Muscle of leg (tissue), 11 donors: ENCODE results near the gene AQP5. TPM values are rescaled to one million over a fixed set of nuclear protein-coding genes. Genes with fewer than 3 reads are reported as not detected.

Experiments
- DNase-seq: peaks from one replicate; pipeline ENCODE4 v3.0.0; 2013
- H3K27ac ChIP-seq: one replicate; pipeline ENCODE4 v1.5.1; 2013; ENCODE audit warnings: mild to moderate bottlenecking, low read length, control low read depth
- H3K27me3 ChIP-seq: one replicate; pipeline ENCODE4 v1.6.1; 2013; ENCODE audit warnings: low read length; ENCODE audit not compliant: control insufficient read depth, insufficient read depth
- H3K36me3 ChIP-seq: one replicate; pipeline ENCODE4 v1.6.1; 2013; ENCODE audit warnings: low read length; ENCODE audit not compliant: control insufficient read depth, insufficient read depth
- H3K4me1 ChIP-seq: one replicate; pipeline ENCODE4 v1.6.1; 2013; ENCODE audit warnings: low read length; ENCODE audit not compliant: control insufficient read depth, insufficient read depth
- H3K4me3 ChIP-seq: one replicate; pipeline ENCODE4 v1.5.1; 2013; ENCODE audit warnings: low read length, control low read depth
- H3K9me3 ChIP-seq: replicated peaks from 2 replicates; pipeline ENCODE4 v1.6.1; 2013; ENCODE audit warnings: low read depth, low read length; ENCODE audit not compliant: control insufficient read depth
- WGBS: methylation state at CpG from one replicate; pipeline ENCODE4 v1.1.5; 2013; ENCODE audit warnings: missing lambda C conversion rate; ENCODE audit not compliant: insufficient coverage; 5-methylcytosine and 5-hydroxymethylcytosine counted together
- polyA plus RNA-seq, 8 donors: library from polyadenylated mRNA; unstranded; fragments of 120-200 nt; gene quantifications; one replicate each; pipeline versions ENCODE4 v1.2.1 to v1.2.3, GENCODE V29; 2013; ENCODE audit warnings: inconsistent platforms in 1 of 8, low replicate concordance in 1 of 8; ENCODE audit not compliant: insufficient read length in 8 of 8, insufficient read depth in 1 of 8
- total RNA-seq: library from RNA; stranded (reverse); fragments of 120-200 nt; gene quantifications from one replicate; pipeline ENCODE4 v1.2.4, GENCODE V29; 2013

AQP5 gene
- total and polyA plus RNA-seq, 9 donors = 0.23 to 1.1 (median 0.58) TPM

DNA sequence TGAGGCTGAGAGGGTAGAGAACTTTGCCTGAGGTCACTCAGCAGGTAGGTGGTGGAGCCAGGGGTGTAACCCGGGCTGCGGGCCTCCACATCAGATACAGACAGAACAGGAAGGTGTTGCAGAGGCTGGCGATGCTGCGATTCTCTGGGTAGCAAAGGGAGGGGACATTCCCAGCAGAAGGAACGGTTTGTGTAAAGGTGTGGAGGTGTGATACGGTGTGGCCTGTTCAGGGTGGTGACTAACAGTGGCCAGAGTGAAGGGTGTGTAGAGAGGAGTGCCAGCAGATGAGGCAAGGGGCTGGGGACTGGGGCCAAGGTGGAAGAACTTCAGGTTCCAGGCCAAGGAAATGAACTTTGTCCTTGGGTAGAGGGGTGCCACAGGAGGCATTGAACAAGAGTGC lies 39.7 kb upstream of the AQP5 start:
- peaks cover 25% of the 10 kb centered on the region for H3K4me1 ChIP-seq
- no peak for DNase-seq
- no peaks in the 10 kb centered on the region for H3K27me3 ChIP-seq
- H3K4me3 ChIP-seq = no peak overlapping the region
- no peak overlapping the region for H3K27ac ChIP-seq
- 73% methylated on average over 6 of the region's 6 CpGs for WGBS
- H3K36me3 ChIP-seq = no peaks in the 10 kb centered on the region
- no peaks in the 10 kb centered on the region for H3K9me3 ChIP-seq

DNA sequence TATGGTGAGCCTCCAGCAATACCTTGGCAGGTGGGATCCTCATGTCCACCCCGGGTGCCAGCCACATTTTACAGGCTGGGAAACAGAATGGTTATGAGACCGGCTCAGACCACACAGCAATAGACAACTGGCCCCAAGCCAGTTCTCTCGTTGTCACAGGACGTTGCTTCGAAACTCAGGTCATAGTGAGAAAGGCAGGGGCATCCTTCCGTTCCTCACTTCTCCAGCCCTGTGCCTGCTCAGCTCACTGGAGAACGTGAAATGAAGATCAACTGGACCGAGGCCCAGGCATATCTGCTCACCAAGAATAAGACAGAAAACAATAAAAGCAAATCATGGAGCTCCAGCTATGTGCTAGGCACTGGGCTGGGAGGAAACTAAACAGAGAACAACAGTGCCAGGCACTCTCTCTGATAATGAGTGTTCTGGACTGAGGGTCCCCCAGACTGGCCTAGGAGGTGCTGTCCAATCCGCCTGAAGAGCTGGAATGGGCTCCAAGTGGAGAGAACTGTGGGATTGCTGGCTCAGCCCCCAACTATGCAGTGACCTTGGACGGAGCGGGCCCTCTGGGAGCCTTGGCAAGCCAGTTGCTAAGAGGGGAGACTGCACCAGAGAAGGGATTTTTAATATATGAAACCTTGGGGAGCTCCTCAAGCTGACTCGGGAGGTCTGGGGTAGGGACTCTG lies 39.2 kb upstream of the AQP5 start:
- Histone ChIP-seq H3K27me3 (no peaks in the 10 kb centered on the region), H3K9me3 (no peaks in the 10 kb centered on the region), H3K36me3 (no peaks in the 10 kb centered on the region), H3K4me3 (no peak overlapping the region), H3K4me1 (peaks cover 25% of the 10 kb centered on the region), H3K27ac (no peak overlapping the region)
- 36% methylated on average over 7 of the region's 12 CpGs for WGBS
- peak; percentile 52 for DNase-seq

DNA sequence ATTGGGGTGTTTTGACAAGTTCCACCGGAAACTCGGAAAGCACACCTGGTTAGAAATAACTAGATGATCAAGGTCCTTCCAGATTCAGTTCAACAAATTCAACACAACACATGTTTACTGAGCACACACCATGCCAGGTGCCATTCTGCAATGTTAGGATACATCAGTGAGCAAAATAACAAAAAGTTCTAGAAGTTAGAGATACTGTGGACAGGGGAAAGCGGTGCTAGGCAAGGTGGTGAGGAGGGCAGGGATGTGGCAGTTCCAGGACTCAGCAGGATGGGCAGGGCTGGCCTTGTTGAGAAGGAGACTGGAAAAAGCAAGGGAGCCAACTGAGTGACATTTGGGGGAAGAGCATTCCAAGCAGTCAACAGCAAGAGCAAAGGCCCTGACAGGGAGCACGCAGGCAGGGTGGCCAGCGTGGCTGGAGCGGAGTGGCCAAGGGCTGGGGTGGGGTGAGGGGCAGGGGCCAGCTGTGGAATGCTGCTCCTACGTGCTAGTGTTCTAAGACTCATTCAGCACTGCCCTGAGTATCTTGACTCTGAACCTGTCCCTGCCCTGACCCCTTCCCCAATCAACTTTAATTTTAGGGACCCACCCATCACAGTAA lies 38.5 kb upstream of the AQP5 start:
- Histone ChIP-seq H3K36me3 (no peaks in the 10 kb centered on the region), H3K9me3 (no peaks in the 10 kb centered on the region), H3K4me1 (peaks cover 25% of the 10 kb centered on the region), H3K4me3 (no peak overlapping the region), H3K27ac (no peak overlapping the region), H3K27me3 (no peaks in the 10 kb centered on the region)
- DNase-seq = no peak
- 92% methylated on average over 4 of the region's 7 CpGs for WGBS

DNA sequence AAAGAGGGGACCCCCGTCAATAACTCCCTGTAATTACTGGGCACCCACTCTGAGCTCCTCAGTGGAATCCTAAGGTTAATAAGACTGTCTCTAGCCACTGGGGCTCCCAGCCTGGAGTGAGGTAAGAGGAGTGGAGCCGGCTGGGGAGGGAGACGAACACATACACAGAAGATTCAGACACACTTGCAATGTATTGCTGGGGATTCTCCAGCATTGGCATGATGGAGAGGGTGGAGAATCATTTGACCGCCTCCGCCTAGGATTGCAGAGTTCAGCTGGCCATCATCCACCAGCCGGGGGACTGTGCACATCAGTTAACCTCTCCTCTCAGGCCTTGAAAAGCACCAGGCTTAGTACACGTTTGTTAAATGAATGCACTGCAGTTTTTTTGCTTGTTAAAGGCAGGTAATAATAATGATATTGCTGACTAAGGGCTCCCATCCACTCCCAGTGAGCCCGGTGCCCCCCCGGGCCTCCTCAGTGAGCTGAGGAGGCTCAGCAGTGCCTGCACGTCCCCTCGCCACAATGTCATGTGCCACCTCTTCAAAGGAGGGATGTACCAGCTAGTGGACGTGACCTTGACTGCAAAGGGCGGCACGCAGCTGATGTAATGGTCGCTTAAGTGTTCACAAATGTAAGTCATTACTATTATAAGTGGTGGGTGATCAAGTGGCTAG lies 37.7 kb upstream of the AQP5 start:
- H3K4me1 ChIP-seq = peaks cover 25% of the 10 kb centered on the region
- H3K27me3 ChIP-seq = no peaks in the 10 kb centered on the region
- peak; percentile 45 for DNase-seq
- no peak overlapping the region for H3K4me3 ChIP-seq
- no peaks in the 10 kb centered on the region for H3K36me3 ChIP-seq
- WGBS = 90% methylated on average over 7 of the region's 15 CpGs
- no peak overlapping the region for H3K27ac ChIP-seq
- no peaks in the 10 kb centered on the region for H3K9me3 ChIP-seq

DNA sequence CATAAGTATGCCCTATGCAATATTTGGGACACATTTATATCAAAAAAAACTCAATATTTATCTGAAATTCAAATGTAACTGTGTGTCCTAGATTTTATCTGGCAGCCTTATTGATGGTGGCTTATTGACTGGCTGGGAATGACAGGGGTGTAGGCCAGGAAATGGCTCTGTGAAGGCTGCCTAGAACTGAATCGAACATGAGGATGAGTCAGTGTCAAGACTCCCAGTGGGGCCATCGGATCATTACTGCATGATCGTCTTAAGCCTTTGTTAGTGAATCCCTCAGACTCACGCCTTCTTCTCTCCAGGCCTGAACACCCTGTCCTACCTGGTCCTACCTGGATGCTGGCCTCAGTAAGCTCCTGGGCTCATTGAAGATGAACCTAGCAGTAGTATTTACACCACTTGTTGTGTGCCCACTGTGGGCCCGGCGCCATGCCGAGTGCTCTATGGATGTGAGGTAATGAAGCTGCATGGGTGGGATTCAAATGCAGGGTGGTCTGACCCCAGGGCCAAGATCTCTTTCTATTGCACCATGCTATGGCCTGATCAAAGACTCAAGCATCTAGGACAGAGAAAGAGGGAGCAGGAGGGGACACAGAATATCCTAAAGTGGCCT lies 36.9 kb upstream of the AQP5 start:
- DNase-seq = peak; percentile 62
- no peaks in the 10 kb centered on the region for H3K9me3 ChIP-seq
- H3K36me3 ChIP-seq = no peaks in the 10 kb centered on the region
- no peak overlapping the region for H3K4me3 ChIP-seq
- H3K4me1 ChIP-seq = peaks cover 25% of the 10 kb centered on the region
- peaks cover 2% of the 10 kb centered on the region for H3K27me3 ChIP-seq
- WGBS = 73% methylated on average over 7 of the region's 7 CpGs
- no peak overlapping the region for H3K27ac ChIP-seq

DNA sequence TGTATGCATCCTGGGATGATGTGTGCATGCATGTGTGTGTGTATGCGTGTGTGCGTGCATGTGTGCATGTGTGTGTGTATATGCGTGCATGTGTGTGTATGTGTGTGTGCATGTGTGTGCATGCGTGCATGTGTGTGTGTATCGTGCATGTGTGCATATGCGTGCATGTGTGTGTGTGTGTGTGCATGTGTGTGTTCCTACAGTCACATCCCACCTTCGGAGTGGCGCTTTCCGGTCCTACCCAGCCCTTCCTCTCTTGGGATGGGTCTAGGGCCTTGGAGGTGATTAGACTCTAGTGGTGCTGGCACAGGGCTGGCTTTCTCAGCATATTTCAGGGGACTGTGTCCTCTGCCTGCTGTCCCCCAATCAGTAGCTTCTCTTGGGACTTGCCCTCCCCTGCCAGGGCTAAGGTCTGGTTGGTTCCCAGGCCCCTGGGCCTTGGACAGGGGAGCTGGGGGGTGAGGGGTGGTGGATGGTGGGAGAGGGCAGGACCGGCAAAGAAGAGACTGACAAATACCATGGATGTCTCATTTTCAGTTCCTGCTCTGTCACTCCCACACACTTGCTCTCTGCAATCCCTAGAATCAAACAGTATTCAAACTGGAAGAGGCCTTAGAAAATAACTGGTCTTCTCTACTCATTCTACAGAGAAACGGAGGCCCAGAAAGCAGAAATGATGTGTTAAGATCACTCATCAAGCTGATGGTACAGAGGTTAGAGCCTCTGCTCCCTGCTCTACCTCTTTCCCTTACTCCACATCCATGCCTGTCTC lies 36.1 kb upstream of the AQP5 start:
- Histone ChIP-seq H3K36me3 (no peaks in the 10 kb centered on the region), H3K4me3 (no peak overlapping the region), H3K9me3 (no peaks in the 10 kb centered on the region), H3K4me1 (peaks cover 25% of the 10 kb centered on the region), H3K27ac (no peak overlapping the region), H3K27me3 (peaks cover 2% of the 10 kb centered on the region)
- WGBS = 90% methylated on average over 2 of the region's 11 CpGs
- DNase-seq = no peak

DNA sequence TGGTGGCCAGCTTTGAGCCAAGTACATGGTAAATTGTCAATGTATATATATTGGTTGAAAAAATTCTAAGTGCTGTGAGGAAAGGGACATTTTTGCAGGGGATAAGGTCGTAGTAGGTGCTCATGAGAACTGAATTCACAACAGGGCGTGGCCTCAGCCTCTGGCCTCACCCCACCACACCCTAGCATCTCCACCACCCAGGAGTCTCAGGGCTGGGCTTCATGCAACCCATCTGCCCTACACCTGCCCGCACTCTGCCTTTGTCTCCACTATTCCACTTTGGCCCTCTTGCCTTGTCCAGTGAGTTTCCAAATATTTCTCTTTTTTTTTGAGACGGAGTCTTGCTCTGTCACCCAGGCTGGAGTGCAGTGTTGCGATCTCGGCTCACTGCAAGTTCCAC lies 33.2 kb upstream of the AQP5 start:
- peaks cover 11% of the 10 kb centered on the region for H3K4me1 ChIP-seq
- H3K27me3 ChIP-seq = peaks cover 2% of the 10 kb centered on the region
- 81% methylated on average over 4 of the region's 6 CpGs for WGBS
- no peaks in the 10 kb centered on the region for H3K9me3 ChIP-seq
- H3K4me3 ChIP-seq = no peak overlapping the region
- no peak overlapping the region for H3K27ac ChIP-seq
- H3K36me3 ChIP-seq = no peaks in the 10 kb centered on the region
- no peak for DNase-seq

DNA sequence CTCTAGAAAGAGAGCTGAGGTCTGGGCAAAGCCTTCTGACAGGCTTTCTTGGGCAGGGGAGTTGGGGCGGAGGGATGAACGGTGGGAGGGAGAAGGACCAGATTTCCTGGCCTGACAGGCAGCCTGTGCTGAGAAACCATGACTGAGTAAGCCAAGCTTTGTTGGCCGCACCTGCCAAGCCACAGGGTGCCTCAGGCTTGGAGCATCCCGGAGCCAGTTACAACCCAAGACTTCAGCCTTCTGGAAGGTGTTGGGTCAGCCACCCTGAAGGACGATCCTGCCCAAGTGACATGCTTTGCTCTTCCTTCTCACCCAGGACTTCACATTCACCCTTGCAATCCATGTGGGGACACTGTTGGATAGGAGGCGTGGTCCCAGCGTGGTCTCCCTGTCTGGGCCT lies 32.1 kb upstream of the AQP5 start:
- Histone ChIP-seq H3K36me3 (no peaks in the 10 kb centered on the region), H3K9me3 (no peaks in the 10 kb centered on the region), H3K4me1 (peaks cover 3% of the 10 kb centered on the region), H3K27ac (no peak overlapping the region), H3K27me3 (peaks cover 2% of the 10 kb centered on the region), H3K4me3 (no peak overlapping the region)
- no peak for DNase-seq
- WGBS = 80% methylated on average over 6 of the region's 7 CpGs

DNA sequence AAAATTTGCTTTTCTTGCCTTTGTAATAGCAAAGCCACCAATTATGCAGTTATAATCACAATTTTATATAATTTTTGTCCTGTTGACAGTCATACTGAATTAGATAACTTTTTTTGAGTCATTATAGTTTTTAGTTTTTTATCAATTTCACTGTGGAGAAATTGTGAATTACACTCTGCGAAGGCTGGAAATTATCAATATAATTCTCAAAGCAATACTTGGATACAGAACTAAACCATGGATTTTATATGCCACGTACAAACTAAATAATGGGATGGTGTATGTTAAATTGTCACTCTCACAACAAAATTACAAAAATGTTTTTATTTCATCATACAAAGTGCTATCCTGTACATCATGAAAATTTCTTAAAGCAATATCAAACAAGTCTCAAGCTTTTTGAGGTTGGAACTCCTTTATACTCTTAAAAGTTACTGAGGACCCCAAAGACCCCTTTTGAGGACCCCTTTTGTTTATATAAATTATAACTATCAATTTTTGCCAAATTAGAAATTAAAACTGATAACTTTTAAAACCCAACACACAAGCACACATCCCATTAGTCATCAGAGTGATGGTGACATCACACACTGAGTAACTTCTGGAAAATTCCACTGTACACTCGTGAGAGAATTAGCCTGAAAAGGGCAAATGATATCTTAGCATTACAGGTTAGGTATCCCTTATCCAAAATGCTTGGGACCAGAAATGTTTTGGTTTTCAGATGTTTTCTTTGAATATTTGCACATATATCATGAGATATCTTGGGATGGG lies 31.0 kb upstream of the AQP5 start:
- peaks cover 2% of the 10 kb centered on the region for H3K27me3 ChIP-seq
- no peaks in the 10 kb centered on the region for H3K36me3 ChIP-seq
- WGBS = no CpG with 5 or more reads among the region's 3 CpGs
- H3K4me3 ChIP-seq = no peak overlapping the region
- no peaks in the 10 kb centered on the region for H3K4me1 ChIP-seq
- no peak overlapping the region for H3K27ac ChIP-seq
- H3K9me3 ChIP-seq = no peaks in the 10 kb centered on the region
- DNase-seq = no peak
